ENCODE measurements around the gene SPRYD3.

DNA sequence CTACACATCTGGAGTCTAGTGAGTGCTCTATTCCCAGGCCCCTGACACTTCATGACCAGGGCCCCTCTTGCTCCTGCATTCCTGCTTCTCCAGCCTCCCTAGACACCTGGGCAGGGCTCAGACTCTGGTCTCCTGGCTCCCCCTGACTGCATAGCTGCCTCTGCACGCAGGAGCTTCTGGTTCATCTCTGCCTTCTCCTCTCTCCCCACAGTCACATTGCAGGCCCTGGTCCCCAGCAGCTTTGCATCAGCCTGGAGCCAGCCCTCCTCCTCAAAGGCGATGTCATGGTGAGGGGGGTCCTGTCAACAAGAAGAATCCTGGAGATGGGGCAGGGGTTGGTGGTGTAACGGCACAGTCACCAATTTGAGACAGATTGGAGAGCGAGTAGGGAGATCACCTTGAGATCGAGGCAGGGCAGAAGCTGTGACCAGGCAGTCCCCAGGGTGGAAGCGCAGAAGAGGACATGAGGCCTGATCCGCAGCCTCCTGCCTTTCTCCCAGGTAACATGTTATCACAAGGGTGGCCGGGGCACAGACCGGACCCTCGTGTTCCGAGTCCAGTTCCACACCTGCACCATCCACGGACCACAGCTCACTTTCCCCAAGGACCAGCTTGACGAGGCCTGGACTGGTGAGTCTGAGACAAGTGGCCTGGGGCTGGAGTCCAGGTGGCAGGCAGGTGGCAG, 21.2 kb downstream of the SPRYD3 start:
- TF ChIP-seq, protein P1, sequence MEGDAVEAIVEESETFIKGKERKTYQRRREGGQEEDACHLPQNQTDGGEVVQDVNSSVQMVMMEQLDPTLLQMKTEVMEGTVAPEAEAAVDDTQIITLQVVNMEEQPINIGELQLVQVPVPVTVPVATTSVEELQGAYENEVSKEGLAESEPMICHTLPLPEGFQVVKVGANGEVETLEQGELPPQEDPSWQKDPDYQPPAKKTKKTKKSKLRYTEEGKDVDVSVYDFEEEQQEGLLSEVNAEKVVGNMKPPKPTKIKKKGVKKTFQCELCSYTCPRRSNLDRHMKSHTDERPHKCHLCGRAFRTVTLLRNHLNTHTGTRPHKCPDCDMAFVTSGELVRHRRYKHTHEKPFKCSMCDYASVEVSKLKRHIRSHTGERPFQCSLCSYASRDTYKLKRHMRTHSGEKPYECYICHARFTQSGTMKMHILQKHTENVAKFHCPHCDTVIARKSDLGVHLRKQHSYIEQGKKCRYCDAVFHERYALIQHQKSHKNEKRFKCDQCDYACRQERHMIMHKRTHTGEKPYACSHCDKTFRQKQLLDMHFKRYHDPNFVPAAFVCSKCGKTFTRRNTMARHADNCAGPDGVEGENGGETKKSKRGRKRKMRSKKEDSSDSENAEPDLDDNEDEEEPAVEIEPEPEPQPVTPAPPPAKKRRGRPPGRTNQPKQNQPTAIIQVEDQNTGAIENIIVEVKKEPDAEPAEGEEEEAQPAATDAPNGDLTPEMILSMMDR (IDR thresholded peaks at IDR 0.05; ENCODE audit: low read depth, low read length, poor library complexity, severe bottlenecking), result no peak
- TF ChIP-seq EZH2phosphoT487 (IDR thresholded peaks at IDR 0.05; ENCODE audit: borderline replicate concordance, low read length), result no peak
